HCT116 (cell line): ENCODE measurements around the gene HMGCS2.

ENCODE experiments used
- EGR1 ChIP-seq: IDR thresholded peaks from 2 replicates; pipeline ENCODE4 v1.6.1; 2012; ENCODE audit warnings: low read depth
- JUND ChIP-seq: IDR thresholded peaks from 2 replicates; pipeline ENCODE4 v1.6.1; 2012
- POLR2A ChIP-seq: IDR thresholded peaks from 2 replicates; pipeline ENCODE4 v1.7.0; 2011; ENCODE audit warnings: borderline replicate concordance; ENCODE audit not compliant: insufficient read depth, insufficient read length; ENCODE audit errors: extremely low read depth
- RAD21 ChIP-seq: IDR thresholded peaks from 2 replicates; pipeline ENCODE4 v1.6.1; 2012; ENCODE audit warnings: low read depth, mild to moderate bottlenecking
- SIN3A ChIP-seq: IDR thresholded peaks from 2 replicates; pipeline ENCODE4 v1.6.1; 2012; ENCODE audit warnings: low read depth
- SRF ChIP-seq: IDR thresholded peaks from 2 replicates; pipeline ENCODE4 v1.6.1; 2012; ENCODE audit warnings: low read depth
- YY1 ChIP-seq: IDR thresholded peaks from 2 replicates; pipeline ENCODE4 v1.6.1; 2011; ENCODE audit warnings: low read length, low read depth, moderate library complexity, mild to moderate bottlenecking; ENCODE audit not compliant: insufficient replicate concordance; ENCODE audit errors: extremely low read depth
- ZNF274 ChIP-seq: fragments of 200-500 bp; sonication (Bioruptor generic); IDR thresholded peaks from 2 replicates; pipeline ENCODE4 v1.6.1; 2014; ENCODE audit warnings: mild to moderate bottlenecking, low read depth, low read length, inconsistent platforms
- TF ChIP-seq, protein P1 (sequence below): IDR thresholded peaks from 2 replicates; pipeline ENCODE4 v1.6.1; 2011; ENCODE audit warnings: mild to moderate bottlenecking, low read length, moderate library complexity; ENCODE audit not compliant: insufficient replicate concordance; ENCODE audit errors: extremely low read depth
- TF ChIP-seq, protein P2 (sequence below), 3 experiments: fragments of 200-600 bp in 1 of 3; sonication (generic) in 1 of 3; IDR thresholded peaks in 2 of 3; conservative IDR thresholded peaks in 1 of 3; 2 replicates each; pipeline ENCODE4 v1.5.1; 2012 to 2017; ENCODE audit warnings: low read depth in 2 of 3, low read length in 2 of 3, antibody characterized with exemption in 1 of 3, borderline replicate concordance in 1 of 3, control low read depth in 1 of 3, mild to moderate bottlenecking in 1 of 3, mixed read lengths in 1 of 3, mixed run types in 1 of 3, moderate library complexity in 1 of 3; ENCODE audit not compliant: insufficient read depth in 1 of 3
- TF ChIP-seq, protein P3 (sequence below): IDR thresholded peaks from 2 replicates; pipeline ENCODE4 v1.6.1; 2012; ENCODE audit warnings: low read depth
- TF ChIP-seq, protein P4 (sequence below): IDR thresholded peaks from 2 replicates; pipeline ENCODE4 v1.6.1; 2012
- TF ChIP-seq, protein P5 (sequence below): IDR thresholded peaks from 2 replicates; pipeline ENCODE4 v1.6.1; 2012

DNA sequence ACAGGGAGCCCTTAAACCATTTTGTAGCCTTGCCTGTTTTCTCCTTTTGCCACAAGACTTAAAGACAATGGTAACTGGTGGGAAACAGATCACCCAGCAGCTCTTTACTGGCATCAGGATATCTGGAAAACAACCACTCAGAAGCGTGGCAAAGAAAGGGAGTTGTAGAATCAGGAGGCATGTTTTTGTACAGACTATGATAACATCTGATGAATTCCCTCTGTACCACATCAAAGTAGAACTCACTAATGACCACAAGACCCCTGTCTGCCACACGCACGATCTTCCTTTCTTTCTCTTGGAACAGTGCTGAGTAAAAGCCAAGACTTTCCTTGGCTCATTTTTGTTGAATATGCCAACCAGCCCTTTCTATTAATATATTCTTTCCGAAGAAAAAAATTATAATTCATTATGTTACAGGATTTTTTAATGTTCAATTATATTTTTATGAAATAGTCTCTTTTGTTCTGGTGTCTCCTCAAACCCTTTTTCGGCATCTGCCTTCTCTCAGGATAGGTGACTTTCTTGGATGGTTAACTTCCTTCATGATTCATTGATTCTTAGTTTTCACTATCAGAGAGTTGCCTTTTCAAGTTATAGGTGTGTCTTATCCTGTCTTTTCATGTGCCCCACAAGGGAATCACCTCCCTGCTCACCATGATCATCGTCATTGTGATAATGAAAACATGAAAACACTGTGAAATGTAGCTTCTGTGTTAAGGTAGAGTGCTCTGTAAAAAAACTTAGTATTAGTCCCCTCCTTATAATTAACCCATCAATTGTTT is 64.8 kb downstream of the HMGCS2 start:
- TF ChIP-seq EGR1 (no peak), SIN3A (no peak), RAD21 (no peak), ZNF274 (no peak), POLR2A (no peak), YY1 (no peak), JUND (no peak), SRF (no peak)
- TF ChIP-seq, protein P1, sequence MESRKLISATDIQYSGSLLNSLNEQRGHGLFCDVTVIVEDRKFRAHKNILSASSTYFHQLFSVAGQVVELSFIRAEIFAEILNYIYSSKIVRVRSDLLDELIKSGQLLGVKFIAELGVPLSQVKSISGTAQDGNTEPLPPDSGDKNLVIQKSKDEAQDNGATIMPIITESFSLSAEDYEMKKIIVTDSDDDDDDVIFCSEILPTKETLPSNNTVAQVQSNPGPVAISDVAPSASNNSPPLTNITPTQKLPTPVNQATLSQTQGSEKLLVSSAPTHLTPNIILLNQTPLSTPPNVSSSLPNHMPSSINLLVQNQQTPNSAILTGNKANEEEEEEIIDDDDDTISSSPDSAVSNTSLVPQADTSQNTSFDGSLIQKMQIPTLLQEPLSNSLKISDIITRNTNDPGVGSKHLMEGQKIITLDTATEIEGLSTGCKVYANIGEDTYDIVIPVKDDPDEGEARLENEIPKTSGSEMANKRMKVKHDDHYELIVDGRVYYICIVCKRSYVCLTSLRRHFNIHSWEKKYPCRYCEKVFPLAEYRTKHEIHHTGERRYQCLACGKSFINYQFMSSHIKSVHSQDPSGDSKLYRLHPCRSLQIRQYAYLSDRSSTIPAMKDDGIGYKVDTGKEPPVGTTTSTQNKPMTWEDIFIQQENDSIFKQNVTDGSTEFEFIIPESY = no peak
- TF ChIP-seq, protein P2, sequence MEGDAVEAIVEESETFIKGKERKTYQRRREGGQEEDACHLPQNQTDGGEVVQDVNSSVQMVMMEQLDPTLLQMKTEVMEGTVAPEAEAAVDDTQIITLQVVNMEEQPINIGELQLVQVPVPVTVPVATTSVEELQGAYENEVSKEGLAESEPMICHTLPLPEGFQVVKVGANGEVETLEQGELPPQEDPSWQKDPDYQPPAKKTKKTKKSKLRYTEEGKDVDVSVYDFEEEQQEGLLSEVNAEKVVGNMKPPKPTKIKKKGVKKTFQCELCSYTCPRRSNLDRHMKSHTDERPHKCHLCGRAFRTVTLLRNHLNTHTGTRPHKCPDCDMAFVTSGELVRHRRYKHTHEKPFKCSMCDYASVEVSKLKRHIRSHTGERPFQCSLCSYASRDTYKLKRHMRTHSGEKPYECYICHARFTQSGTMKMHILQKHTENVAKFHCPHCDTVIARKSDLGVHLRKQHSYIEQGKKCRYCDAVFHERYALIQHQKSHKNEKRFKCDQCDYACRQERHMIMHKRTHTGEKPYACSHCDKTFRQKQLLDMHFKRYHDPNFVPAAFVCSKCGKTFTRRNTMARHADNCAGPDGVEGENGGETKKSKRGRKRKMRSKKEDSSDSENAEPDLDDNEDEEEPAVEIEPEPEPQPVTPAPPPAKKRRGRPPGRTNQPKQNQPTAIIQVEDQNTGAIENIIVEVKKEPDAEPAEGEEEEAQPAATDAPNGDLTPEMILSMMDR (IDR thresholded peaks at IDR 0.05 in 2 of 3, conservative IDR thresholded peaks at IDR 0.05 in 1 of 3; ENCODE audit: borderline replicate concordance in 1 of 3, insufficient read depth in 1 of 3, low read depth in 2 of 3, low read length in 2 of 3) = no peak
- TF ChIP-seq, protein P3, sequence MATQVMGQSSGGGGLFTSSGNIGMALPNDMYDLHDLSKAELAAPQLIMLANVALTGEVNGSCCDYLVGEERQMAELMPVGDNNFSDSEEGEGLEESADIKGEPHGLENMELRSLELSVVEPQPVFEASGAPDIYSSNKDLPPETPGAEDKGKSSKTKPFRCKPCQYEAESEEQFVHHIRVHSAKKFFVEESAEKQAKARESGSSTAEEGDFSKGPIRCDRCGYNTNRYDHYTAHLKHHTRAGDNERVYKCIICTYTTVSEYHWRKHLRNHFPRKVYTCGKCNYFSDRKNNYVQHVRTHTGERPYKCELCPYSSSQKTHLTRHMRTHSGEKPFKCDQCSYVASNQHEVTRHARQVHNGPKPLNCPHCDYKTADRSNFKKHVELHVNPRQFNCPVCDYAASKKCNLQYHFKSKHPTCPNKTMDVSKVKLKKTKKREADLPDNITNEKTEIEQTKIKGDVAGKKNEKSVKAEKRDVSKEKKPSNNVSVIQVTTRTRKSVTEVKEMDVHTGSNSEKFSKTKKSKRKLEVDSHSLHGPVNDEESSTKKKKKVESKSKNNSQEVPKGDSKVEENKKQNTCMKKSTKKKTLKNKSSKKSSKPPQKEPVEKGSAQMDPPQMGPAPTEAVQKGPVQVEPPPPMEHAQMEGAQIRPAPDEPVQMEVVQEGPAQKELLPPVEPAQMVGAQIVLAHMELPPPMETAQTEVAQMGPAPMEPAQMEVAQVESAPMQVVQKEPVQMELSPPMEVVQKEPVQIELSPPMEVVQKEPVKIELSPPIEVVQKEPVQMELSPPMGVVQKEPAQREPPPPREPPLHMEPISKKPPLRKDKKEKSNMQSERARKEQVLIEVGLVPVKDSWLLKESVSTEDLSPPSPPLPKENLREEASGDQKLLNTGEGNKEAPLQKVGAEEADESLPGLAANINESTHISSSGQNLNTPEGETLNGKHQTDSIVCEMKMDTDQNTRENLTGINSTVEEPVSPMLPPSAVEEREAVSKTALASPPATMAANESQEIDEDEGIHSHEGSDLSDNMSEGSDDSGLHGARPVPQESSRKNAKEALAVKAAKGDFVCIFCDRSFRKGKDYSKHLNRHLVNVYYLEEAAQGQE = no peak
- TF ChIP-seq, protein P4, sequence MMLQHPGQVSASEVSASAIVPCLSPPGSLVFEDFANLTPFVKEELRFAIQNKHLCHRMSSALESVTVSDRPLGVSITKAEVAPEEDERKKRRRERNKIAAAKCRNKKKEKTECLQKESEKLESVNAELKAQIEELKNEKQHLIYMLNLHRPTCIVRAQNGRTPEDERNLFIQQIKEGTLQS = no peak
- TF ChIP-seq, protein P5, sequence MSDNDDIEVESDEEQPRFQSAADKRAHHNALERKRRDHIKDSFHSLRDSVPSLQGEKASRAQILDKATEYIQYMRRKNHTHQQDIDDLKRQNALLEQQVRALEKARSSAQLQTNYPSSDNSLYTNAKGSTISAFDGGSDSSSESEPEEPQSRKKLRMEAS = no peak
